Esophagus muscularis mucosa (tissue), 4 donors: ENCODE measurements around the gene CRACDL. TPM values are rescaled to one million over a fixed set of nuclear protein-coding genes. Genes with fewer than 3 reads are reported as not detected.

Source experiments
- DNase-seq: peaks from one replicate; pipeline ENCODE4 v3.0.0-alpha.2; 2017; ENCODE audit errors: extremely low spot score
- H3K27ac ChIP-seq, 4 donors: fragments of 200-600 bp; sonication (generic); replicated peaks in 1 of 4; 1 replicate in 3 of 4; 2 replicates in 1 of 4; pipeline ENCODE4 v1.5.1; 2016 to 2019; ENCODE audit warnings: mild to moderate bottlenecking in 1 of 4
- H3K27me3 ChIP-seq, 4 donors: fragments of 200-600 bp; sonication (generic); one replicate each; pipeline versions ENCODE4 v1.5.1 to v1.6.0; 2016 to 2019
- H3K36me3 ChIP-seq, 4 donors: fragments of 200-600 bp; sonication (generic); one replicate each; pipeline ENCODE4 v1.5.1; 2016 to 2019
- H3K4me1 ChIP-seq, 4 donors: fragments of 200-600 bp; sonication (generic); one replicate each; pipeline ENCODE4 v1.5.1; 2016 to 2019
- H3K4me3 ChIP-seq, 4 donors: fragments of 200-600 bp; sonication (generic); 1 replicate in 2 of 4; 2 replicates in 2 of 4; pipeline ENCODE4 v1.5.1; 2016 to 2019; ENCODE audit warnings: mild to moderate bottlenecking in 4 of 4, moderate library complexity in 1 of 4
- H3K9me3 ChIP-seq, 4 donors: fragments of 200-600 bp; sonication (generic); 1 replicate in 3 of 4; 2 replicates in 1 of 4; pipeline ENCODE4 v1.5.1; 2016 to 2019
- EP300 ChIP-seq: sonication (generic); formaldehyde crosslinking; IDR thresholded peaks from one replicate; pipeline ENCODE4 v1.6.1; 2017; ENCODE audit warnings: antibody characterized with exemption
- POLR2A ChIP-seq: fragments of 450-650 bp; IDR thresholded peaks from one replicate; pipeline ENCODE4 v1.6.1; 2017; ENCODE audit warnings: antibody characterized with exemption, moderate library complexity, mild to moderate bottlenecking, low read depth
- POLR2AphosphoS5 ChIP-seq, 2 donors: sonication (generic); formaldehyde crosslinking; IDR thresholded peaks; one replicate each; pipeline ENCODE4 v1.6.1; 2017; ENCODE audit warnings: antibody characterized with exemption in 2 of 2
- WGBS: methylation state at CpG from one replicate; pipeline ENCODE4 v1.1.5; 2018; 5-methylcytosine and 5-hydroxymethylcytosine counted together
- intact Hi-C: fragments of 100-400 bp; cut with DNase I; formaldehyde crosslinking; loops from one replicate; pipeline ENCODE4 v1.15.1; 2023
- small RNA-seq, 3 donors: library from RNA; depleted of rRNA; stranded (forward); fragments of <200 nt; gene quantifications; one replicate each; pipeline ENCODE3, GENCODE V24; 2016
- total RNA-seq, 4 donors: library from RNA; depleted of rRNA; stranded (reverse); fragments of >200 nt; gene quantifications; one replicate each; pipeline versions ENCODE4 v1.1.0 to v1.2.1, GENCODE V29; 2016
- TF ChIP-seq, protein P1 (sequence below), 3 experiments: fragments of 200-600 bp in 2 of 3; fragments of 450-650 bp in 1 of 3; sonication (generic) in 2 of 3; IDR thresholded peaks; one replicate each; pipeline ENCODE4 v1.5.1; 2017 to 2019; ENCODE audit warnings: antibody characterized with exemption in 3 of 3, mild to moderate bottlenecking in 2 of 3, moderate library complexity in 1 of 3

The CRACDL gene
- total RNA-seq, 4 donors from 2014 or later, result 1.7 to 4.7 (median 3.3) TPM

DNA sequence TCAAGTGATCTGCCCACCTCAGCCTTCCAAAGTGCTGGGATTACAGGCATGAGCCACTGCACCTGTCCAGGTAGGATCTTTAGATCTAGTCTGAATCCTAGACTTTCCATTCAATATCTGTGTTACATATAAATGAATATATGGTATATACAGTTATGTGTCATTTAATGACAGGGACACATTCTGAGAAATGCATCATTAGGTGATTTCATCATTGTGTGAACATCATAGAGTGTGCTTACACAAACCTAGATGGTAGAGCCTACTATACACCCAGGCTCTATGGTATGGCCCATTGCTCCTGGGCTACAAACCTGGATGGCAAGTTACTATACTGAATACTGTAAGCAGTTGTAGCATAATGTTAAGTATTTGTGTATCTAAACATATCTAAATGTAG is 189.6 kb downstream of the CRACDL start:
- Histone ChIP-seq H3K4me1 (peaks cover 0 to 10% (median 0%) of the 10 kb centered on the region in 4 donors), H3K9me3 (no peaks in the 10 kb centered on the region), H3K27me3 (no peaks in the 10 kb centered on the region), H3K36me3 (no peaks in the 10 kb centered on the region), H3K4me3 (no peak overlapping the region), H3K27ac (no peak overlapping the region)
- TF ChIP-seq POLR2AphosphoS5 (IDR thresholded peaks at IDR 0.05) (no peak), EP300 (no peak), POLR2A (no peak)
- TF ChIP-seq, protein P1, sequence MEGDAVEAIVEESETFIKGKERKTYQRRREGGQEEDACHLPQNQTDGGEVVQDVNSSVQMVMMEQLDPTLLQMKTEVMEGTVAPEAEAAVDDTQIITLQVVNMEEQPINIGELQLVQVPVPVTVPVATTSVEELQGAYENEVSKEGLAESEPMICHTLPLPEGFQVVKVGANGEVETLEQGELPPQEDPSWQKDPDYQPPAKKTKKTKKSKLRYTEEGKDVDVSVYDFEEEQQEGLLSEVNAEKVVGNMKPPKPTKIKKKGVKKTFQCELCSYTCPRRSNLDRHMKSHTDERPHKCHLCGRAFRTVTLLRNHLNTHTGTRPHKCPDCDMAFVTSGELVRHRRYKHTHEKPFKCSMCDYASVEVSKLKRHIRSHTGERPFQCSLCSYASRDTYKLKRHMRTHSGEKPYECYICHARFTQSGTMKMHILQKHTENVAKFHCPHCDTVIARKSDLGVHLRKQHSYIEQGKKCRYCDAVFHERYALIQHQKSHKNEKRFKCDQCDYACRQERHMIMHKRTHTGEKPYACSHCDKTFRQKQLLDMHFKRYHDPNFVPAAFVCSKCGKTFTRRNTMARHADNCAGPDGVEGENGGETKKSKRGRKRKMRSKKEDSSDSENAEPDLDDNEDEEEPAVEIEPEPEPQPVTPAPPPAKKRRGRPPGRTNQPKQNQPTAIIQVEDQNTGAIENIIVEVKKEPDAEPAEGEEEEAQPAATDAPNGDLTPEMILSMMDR (IDR thresholded peaks at IDR 0.05), result no peak
- intact Hi-C loops, result no loop called here
- DNase-seq, result no peak

DNA sequence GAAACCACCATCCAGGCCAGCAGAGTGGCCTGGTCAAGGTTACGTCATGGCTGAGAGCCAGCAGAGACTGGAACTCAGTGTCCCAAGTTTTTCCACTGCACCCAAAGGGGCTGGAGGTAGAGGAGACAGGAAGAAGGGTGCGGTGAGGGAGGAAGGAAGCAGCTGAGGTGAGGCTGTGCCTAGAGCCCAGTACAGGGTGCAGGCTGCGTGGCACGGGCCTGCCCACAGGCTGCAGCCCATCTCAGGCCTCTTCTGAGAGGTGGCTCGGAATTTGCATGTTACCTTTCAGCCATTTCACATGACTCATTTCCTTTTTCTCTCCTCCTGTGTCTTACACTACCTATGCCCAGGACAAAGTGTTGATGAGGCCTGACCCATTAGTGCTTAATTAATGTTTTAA is 191.4 kb downstream of the CRACDL start:
- DNase-seq, result no peak
- intact Hi-C loops, result no loop called here
- WGBS, result 89% methylated on average over 5 of the region's 5 CpGs
- H3K27me3 ChIP-seq, result no peaks in the 10 kb centered on the region
- H3K27ac ChIP-seq, result no peak overlapping the region
- H3K36me3 ChIP-seq, result no peaks in the 10 kb centered on the region
- H3K9me3 ChIP-seq, result no peaks in the 10 kb centered on the region
- TF ChIP-seq POLR2A (no peak), EP300 (no peak), POLR2AphosphoS5 (IDR thresholded peaks at IDR 0.05) (no peak)
- TF ChIP-seq, protein P1 (IDR thresholded peaks at IDR 0.05), result no peak
- peaks cover 0 to 10% (median 0%) of the 10 kb centered on the region in 4 donors for H3K4me1 ChIP-seq
- H3K4me3 ChIP-seq, result no peak overlapping the region

Small RNA genes lying within 50 kb of the gene (small RNA-seq; reads per million reads assigned to genes)
- gene RNU4-84P (0 reads per million in 3 donors), gene RNU7-46P (0 reads per million in 3 donors)

Other genes starting within 250 kb of the CRACDL start
- 10 to 100 TPM in 3 of 4 donors, 1 to 10 TPM in 1; 9.9 to 21.4 (median 15.2) TPM for gene MGAT4A, start 205.1 kb downstream of the CRACDL start, total RNA-seq
- gene C2orf15, start 205.5 kb upstream of the CRACDL start, total RNA-seq, result under 1 TPM in 1 of 4 donors, not detected in 3; 0.39 TPM
- 1 to 10 TPM; 1.1 to 4.4 (median 2.0) TPM for gene TSGA10, start 218.7 kb upstream of the CRACDL start, total RNA-seq
- 1 to 10 TPM; 4.2 to 6.4 (median 5.4) TPM for gene LIPT1, start 218.7 kb upstream of the CRACDL start, total RNA-seq
- 10 to 100 TPM; 15.6 to 17.3 (median 17.0) TPM for gene MITD1, start 244.8 kb upstream of the CRACDL start, total RNA-seq
- gene MRPL30, start 245.0 kb upstream of the CRACDL start, total RNA-seq, result 10 to 100 TPM; 20.6 to 23.8 (median 21.6) TPM